ENCODE measurements around the gene DNASE1L3.

DNASE1L3 gene

GRCh38 chr3:58178528-58179234 is 32.1 kb downstream of the DNASE1L3 start:
- DNase-seq (ENCODE audit: low read depth): no peak

GRCh38 chr3:58177747-58178527 is 32.8 kb downstream of the DNASE1L3 start:
- DNase-seq (ENCODE audit: low read depth): peak; percentile 89

GRCh38 chr3:58176827-58177489 is 33.8 kb downstream of the DNASE1L3 start:
- DNase-seq (ENCODE audit: low read depth): no peak

GRCh38 chr3:58176185-58176530 is 34.6 kb downstream of the DNASE1L3 start:
- DNase-seq (ENCODE audit: low read depth): no peak

GRCh38 chr3:58175437-58176184 is 35.2 kb downstream of the DNASE1L3 start:
- no peak for DNase-seq (ENCODE audit: low read depth)

GRCh38 chr3:58175187-58175436 is 35.7 kb downstream of the DNASE1L3 start:
- no peak for DNase-seq (ENCODE audit: low read depth)

- no peak for DNase-seq (ENCODE audit: low read depth)
These were observed 36.9 kb downstream of the DNASE1L3 start for GRCh38 chr3:58173669-58174398.

GRCh38 chr3:58173029-58173668 is 37.6 kb downstream of the DNASE1L3 start:
- no peak for DNase-seq (ENCODE audit: low read depth)

- no peak for DNase-seq (ENCODE audit: low read depth)
These were observed 39.6 kb downstream of the DNASE1L3 start for GRCh38 chr3:58171126-58171525.

GRCh38 chr3:58170376-58170775 is 40.4 kb downstream of the DNASE1L3 start:
- DNase-seq (ENCODE audit: low read depth): no peak

GRCh38 chr3:58169371-58169770 is 41.4 kb downstream of the DNASE1L3 start:
- DNase-seq (ENCODE audit: low read depth): no peak

GRCh38 chr3:58168498-58168897 is 42.3 kb downstream of the DNASE1L3 start:
- no peak for DNase-seq (ENCODE audit: low read depth)

- DNase-seq (ENCODE audit: low read depth): peak; percentile 38
These were observed 43.1 kb downstream of the DNASE1L3 start for GRCh38 chr3:58167431-58168351.

GRCh38 chr3:58164906-58165821 is 45.6 kb downstream of the DNASE1L3 start:
- no peak for DNase-seq (ENCODE audit: low read depth)

GRCh38 chr3:58164199-58164879 is 46.4 kb downstream of the DNASE1L3 start:
- no peak for DNase-seq (ENCODE audit: low read depth)

GRCh38 chr3:58163234-58163633 is 47.5 kb downstream of the DNASE1L3 start:
- DNase-seq (ENCODE audit: low read depth): no peak

- DNase-seq (ENCODE audit: low read depth): no peak
These were observed 49.1 kb downstream of the DNASE1L3 start for GRCh38 chr3:58161435-58162398.
